Kidney (tissue), 14 donors: ENCODE data around the gene ANKMY1. TPM values are rescaled to one million over a fixed set of nuclear protein-coding genes. Genes with fewer than 3 reads are reported as not detected.

ENCODE experiments used
- DNase-seq, 5 donors: peaks; one replicate each; pipeline ENCODE4 v3.0.0-alpha.2; 2013 to 2020
- FAIRE-seq: peaks from 2 replicates; lab custom pipeline; 2012; peaks lifted over from hg19 to GRCh38; lab: Jason Lieb, UNC
- H3K27ac ChIP-seq, 2 donors: one replicate each; pipeline ENCODE4 v1.7.0; 2013; ENCODE audit warnings: low read depth in 2 of 2, low read length in 2 of 2, inconsistent platforms in 1 of 2
- H3K27me3 ChIP-seq: one replicate; pipeline ENCODE4 v1.7.1; 2013; ENCODE audit warnings: low read length, inconsistent platforms; ENCODE audit not compliant: control insufficient read depth, insufficient read depth
- H3K36me3 ChIP-seq, 3 donors: one replicate each; pipeline versions ENCODE4 v1.7.0 to v1.7.1; 2013; ENCODE audit warnings: low read length in 3 of 3, control low read depth in 1 of 3, inconsistent platforms in 1 of 3; ENCODE audit not compliant: insufficient read depth in 3 of 3, control insufficient read depth in 2 of 3
- H3K4me1 ChIP-seq, 3 donors: one replicate each; pipeline versions ENCODE4 v1.7.0 to v1.7.1; 2013; ENCODE audit warnings: low read length in 3 of 3, inconsistent platforms in 1 of 3, low read depth in 1 of 3; ENCODE audit not compliant: control insufficient read depth in 2 of 3, insufficient read depth in 2 of 3
- H3K4me3 ChIP-seq, 3 donors: one replicate each; pipeline versions ENCODE4 v1.7.0 to v1.8.1; 2013; ENCODE audit warnings: low read length in 3 of 3, control low read depth in 1 of 3, inconsistent platforms in 1 of 3
- H3K9ac ChIP-seq, 3 donors: one replicate each; pipeline versions ENCODE4 v1.7.0 to v1.7.1; 2013; ENCODE audit warnings: low read length in 3 of 3, control low read depth in 1 of 3, inconsistent platforms in 1 of 3
- H3K9me3 ChIP-seq, 3 donors: one replicate each; pipeline versions ENCODE4 v1.7.0 to v1.7.1; 2013; ENCODE audit warnings: low read length in 3 of 3, control low read depth in 1 of 3, inconsistent platforms in 1 of 3; ENCODE audit not compliant: control insufficient read depth in 2 of 3, insufficient read depth in 1 of 3
- intact Hi-C: fragments of 100-400 bp; cut with DNase I; formaldehyde crosslinking; loops from one replicate; pipeline ENCODE4 v1.11.1; 2022
- polyA plus RNA-seq: library from polyadenylated mRNA; stranded (reverse); fragments of 350-450 nt; fragmentation: Illumina TruSeq; extraction: RNeasy Lipid Tissue Mini Kit (QIAGEN cat#74804); gene quantifications from one replicate; pipeline ENCODE4 v1.2.3, GENCODE V29; 2014; ENCODE audit warnings: low read depth, low replicate concordance; ENCODE audit not compliant: insufficient read depth
- total RNA-seq: library from RNA; stranded (reverse); fragmentation: NEBNext Ultra II Directional; extraction: Animal tissue kit (Norgen Biotek cat#: 25700); gene quantifications from one replicate; pipeline ENCODE4 v1.2.1, GENCODE V29; 2021
- TF ChIP-seq, protein P1 (sequence below): IDR thresholded peaks from 3 replicates; pipeline ENCODE4 v1.5.1; 2012; ENCODE audit warnings: mild to moderate bottlenecking, moderate library complexity, borderline replicate concordance; ENCODE audit not compliant: insufficient read depth; ENCODE audit errors: extremely low read depth
- donor health status: control.
- donor health status: control.
- donor health status: control.
- donor health status: control.
- donor health status: control.
- donor health status: DM: yes; HTN: yes; CAD: no.
- donor health status: Normal renal cell carcinoma (clear cell type).

Gene ANKMY1
- total and polyA plus RNA-seq, 2 donors from 2014 or later, result 3.0 to 22.1 TPM

- Histone ChIP-seq H3K9ac (no peak overlapping the region), H3K4me1 (no peaks in the 10 kb centered on the region), H3K9me3 (peaks cover 2 to 15% (median 6%) of the 10 kb centered on the region in 3 donors), H3K27me3 (no peaks in the 10 kb centered on the region), H3K36me3 (peaks cover 0 to 6% (median 0%) of the 10 kb centered on the region in 3 donors), H3K27ac (no peak overlapping the region), H3K4me3 (no peak overlapping the region)
- intact Hi-C loops, result no loop called here
- TF ChIP-seq, protein P1, sequence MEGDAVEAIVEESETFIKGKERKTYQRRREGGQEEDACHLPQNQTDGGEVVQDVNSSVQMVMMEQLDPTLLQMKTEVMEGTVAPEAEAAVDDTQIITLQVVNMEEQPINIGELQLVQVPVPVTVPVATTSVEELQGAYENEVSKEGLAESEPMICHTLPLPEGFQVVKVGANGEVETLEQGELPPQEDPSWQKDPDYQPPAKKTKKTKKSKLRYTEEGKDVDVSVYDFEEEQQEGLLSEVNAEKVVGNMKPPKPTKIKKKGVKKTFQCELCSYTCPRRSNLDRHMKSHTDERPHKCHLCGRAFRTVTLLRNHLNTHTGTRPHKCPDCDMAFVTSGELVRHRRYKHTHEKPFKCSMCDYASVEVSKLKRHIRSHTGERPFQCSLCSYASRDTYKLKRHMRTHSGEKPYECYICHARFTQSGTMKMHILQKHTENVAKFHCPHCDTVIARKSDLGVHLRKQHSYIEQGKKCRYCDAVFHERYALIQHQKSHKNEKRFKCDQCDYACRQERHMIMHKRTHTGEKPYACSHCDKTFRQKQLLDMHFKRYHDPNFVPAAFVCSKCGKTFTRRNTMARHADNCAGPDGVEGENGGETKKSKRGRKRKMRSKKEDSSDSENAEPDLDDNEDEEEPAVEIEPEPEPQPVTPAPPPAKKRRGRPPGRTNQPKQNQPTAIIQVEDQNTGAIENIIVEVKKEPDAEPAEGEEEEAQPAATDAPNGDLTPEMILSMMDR, result no peak
- DNase-seq (peak in 1 of 5 donors; percentile 24), FAIRE-seq (no peak)
Observed at GRCh38 chr2:240530181-240530580, 27.6 kb downstream of the ANKMY1 start.

GRCh38 chr2:240529344-240529999 is 28.3 kb downstream of the ANKMY1 start:
- Histone ChIP-seq H3K4me3 (no peak overlapping the region), H3K9me3 (peaks cover 2 to 15% (median 6%) of the 10 kb centered on the region in 3 donors), H3K4me1 (no peaks in the 10 kb centered on the region), H3K36me3 (peaks cover 0 to 10% (median 0%) of the 10 kb centered on the region in 3 donors), H3K27me3 (no peaks in the 10 kb centered on the region), H3K27ac (no peak overlapping the region), H3K9ac (no peak overlapping the region)
- intact Hi-C loops, result no loop called here
- no peak for FAIRE-seq
- DNase-seq, result peak in 3 of 5 donors; percentile 5 to 42 (median 15)
- TF ChIP-seq, protein P1, result no peak

DNA sequence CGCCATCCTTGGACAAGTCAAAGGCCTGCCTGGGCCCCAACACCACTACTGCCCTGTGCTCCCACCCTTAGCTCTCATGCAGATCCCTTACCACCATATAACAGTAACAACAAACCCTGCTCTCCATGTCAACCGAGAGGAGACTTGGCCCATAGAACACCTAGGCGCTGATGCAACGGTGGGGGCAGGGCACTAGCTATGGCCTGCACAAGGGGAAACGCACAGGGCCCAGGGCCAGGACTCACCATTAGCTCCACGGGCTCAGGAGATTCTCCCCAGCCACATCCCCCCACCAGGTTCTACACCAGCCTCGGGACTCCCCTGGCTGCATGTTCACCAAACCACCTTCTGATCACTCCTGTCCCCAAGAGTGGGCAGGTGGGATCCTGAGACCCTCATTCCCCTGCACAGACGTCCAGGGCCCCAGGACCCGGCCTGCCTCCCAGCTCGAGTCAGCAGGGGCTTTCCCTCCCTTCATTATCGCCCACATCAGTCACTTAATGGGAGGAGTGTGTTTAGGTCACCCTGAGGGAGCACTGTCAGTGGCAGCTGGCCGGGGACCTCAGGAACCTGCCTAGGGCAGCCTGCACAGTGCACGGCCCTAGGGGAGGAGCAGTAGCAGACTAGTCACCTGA is 29.3 kb downstream of the ANKMY1 start:
- TF ChIP-seq, protein P1, result no peak
- no peak overlapping the region for H3K27ac ChIP-seq
- no peaks in the 10 kb centered on the region for H3K27me3 ChIP-seq
- peaks cover 2 to 15% (median 6%) of the 10 kb centered on the region in 3 donors for H3K9me3 ChIP-seq
- intact Hi-C loops, result no loop called here
- no peak overlapping the region for H3K9ac ChIP-seq
- H3K36me3 ChIP-seq, result peaks cover 0 to 10% (median 0%) of the 10 kb centered on the region in 3 donors
- H3K4me3 ChIP-seq, result no peak overlapping the region
- no peaks in the 10 kb centered on the region for H3K4me1 ChIP-seq
- DNase-seq, result peak in 2 of 5 donors; percentile 9 to 43
- FAIRE-seq, result no peak
